HG02870 (cell line): ENCODE data around the gene HIBCH.
"Not testable (repeated sequence)": the region's sequence is repeated elsewhere in the genome, so short reads cannot be mapped to it uniquely, and the experiment has no call there.

Source experiments
- ATAC-seq: cut with Tn5 transposase; IDR thresholded peaks from one replicate; pipeline ENCODE4 v1.9.1; 2021; ENCODE audit warnings: mild to moderate bottlenecking, moderate library complexity; ENCODE audit not compliant: unreplicated experiment

HIBCH gene

GRCh38 chr2:190343536-190344275 lies 24.1 kb upstream of the HIBCH start, which contains the start of gene INPP1:
TSS of gene INPP1 (plus strand) at chr2:190343589. CDS start at chr2:190360103, 16,514 bp downstream.
- ATAC-seq, result peak; percentile 54

GRCh38 chr2:190343089-190343535 lies 23.5 kb upstream of the HIBCH start:
- ATAC-seq, result no peak

DNA sequence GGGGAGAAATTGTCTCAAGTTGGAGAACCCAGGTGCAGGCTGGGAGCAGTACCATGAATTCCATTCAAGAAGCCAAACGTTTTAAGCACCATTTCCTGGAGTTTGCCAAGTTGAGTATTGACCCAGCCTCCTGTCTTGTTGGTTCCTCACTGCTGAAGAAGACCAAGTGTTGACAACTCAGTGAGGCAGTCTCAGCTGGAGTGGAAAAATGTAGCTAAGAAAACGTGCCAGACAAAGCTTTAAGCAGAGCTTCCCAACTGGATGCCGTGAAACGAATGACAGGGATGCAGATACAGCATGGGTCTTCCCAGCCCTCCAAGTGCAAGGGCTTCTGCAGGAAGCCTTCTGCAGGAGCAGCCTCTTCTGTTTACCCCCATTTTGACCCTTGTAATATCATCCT lies 23.0 kb upstream of the HIBCH start:
- no peak for ATAC-seq

- no peak for ATAC-seq
Measured at GRCh38 chr2:190340369-190340768, 20.7 kb upstream of the HIBCH start.

DNA sequence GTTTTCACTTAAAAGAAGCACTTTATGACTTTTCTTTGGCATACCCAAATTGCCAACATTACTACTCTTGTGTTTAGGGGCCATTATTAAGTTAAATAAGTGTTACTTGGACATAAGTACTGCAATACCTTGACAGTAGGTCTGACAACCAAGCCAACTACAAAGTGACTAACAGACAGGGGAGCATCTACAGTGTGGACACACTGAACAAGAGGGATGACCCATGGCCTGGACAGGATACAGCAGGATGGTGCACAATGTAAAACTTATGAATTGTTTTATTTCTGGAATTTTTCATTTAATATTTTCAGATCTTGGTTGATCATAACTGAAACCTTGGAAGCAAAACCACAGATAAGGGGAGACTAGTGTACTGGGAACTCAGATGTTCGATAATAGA lies 19.8 kb upstream of the HIBCH start:
- no peak for ATAC-seq

GRCh38 chr2:190338453-190338852 lies 18.8 kb upstream of the HIBCH start:
- ATAC-seq, result no peak

- ATAC-seq, result no peak
Measured at GRCh38 chr2:190336420-190336819, 16.8 kb upstream of the HIBCH start.

- not testable (repeated sequence) for ATAC-seq
Measured at GRCh38 chr2:190335584-190335983, 16.0 kb upstream of the HIBCH start.

DNA sequence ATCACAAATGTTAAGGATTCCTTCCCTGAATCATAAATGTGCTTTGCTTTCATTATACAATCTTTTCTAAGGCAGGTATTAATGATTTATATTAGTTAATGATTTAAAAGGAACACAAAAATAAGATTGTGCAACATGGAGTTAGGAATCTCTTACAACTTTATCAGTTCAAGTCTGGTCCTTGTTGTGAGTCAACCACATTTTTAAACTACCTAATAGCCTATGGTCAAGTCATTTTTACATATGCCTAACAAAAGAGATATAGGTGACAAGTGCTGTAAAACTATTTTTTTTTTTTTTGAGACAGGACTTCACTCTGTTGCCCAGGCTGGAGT lies 15.6 kb upstream of the HIBCH start:
- no peak for ATAC-seq

GRCh38 chr2:190334479-190335224 lies 15.0 kb upstream of the HIBCH start:
- ATAC-seq, result no peak

DNA sequence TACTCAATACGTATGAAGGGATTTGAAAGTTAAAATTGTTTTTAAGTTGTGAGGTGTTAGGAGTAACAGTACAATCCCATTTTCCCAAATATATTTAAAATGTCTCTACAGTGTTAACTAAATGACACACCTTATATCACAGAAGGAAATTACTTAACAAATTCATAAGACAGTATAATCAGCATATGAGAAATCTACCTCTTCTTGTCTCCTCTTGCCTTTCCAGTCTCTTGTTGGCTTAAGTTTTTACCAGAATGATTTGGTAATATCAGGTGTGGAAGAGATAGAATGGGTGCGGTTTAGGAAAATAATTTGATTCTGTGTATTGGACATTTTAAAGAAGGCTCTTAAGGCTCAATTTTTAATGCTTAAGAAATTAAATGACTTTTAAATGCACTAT lies 14.3 kb upstream of the HIBCH start:
- no peak for ATAC-seq

DNA sequence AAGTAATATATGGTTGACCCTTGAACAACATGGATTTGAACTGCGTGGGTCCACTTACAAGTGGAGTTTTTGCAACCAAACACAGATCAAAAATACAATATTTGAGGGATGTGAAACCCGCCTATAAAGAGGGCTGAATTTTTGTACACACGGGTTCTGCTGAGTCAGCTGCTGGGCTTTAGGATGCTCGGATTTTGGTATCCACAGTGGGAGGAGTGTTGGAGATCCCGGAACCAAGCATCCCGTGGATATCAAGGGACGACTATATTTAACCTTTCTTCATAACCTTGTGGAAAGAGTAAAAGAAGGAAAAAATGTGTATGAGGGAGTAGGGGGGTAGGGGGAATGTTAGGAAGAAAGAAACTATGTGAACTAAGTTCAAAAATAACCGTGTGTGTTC lies 13.8 kb upstream of the HIBCH start:
- no peak for ATAC-seq

GRCh38 chr2:190328573-190329147 lies 9.0 kb upstream of the HIBCH start:
- no peak for ATAC-seq

- ATAC-seq, result no peak
Measured at GRCh38 chr2:190327867-190328572, 8.4 kb upstream of the HIBCH start.

DNA sequence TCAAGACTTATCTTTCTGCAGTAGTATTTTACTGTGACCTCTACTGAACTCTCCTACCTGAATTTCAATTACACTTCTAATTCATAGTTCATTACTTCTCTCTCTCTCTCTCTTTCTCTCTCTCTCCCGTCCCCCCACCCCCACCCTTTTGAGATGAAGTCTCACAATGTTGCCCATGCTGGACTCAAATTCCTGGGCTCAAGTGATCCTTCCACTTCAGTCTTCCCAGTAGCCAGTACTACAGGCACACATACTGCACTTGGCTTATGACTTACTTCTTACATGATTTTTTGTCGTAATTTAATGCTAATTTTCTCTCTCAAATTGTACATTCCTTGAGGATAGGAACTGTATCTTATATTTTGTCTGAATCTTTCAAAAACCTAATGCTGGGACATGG lies 6.0 kb upstream of the HIBCH start:
- no peak for ATAC-seq

GRCh38 chr2:190323406-190323805 lies 3.8 kb upstream of the HIBCH start:
- ATAC-seq, result no peak

DNA sequence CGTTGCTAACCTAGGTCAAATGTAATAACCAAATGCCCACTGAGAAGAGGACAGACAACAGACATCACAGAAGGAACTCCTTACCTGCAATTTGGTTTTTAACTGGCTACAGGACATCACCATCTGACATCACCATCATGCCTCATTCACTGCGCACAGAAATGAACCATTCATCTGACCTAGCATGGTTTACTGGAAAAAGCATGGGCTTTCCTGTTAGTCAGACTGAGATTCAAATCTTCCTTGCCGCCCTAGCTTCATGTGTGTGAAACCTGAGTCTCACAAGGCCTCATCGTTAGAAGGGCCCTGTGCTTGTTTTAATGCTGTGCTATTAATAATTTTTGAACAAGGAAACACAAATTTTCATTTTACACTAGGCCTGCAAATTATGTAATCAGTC lies 1.1 kb upstream of the HIBCH start:
- ATAC-seq, result peak; percentile 35

- ATAC-seq, result peak; percentile 24
Measured at GRCh38 chr2:190318931-190319554, 583 bp downstream of the HIBCH start.

DNA sequence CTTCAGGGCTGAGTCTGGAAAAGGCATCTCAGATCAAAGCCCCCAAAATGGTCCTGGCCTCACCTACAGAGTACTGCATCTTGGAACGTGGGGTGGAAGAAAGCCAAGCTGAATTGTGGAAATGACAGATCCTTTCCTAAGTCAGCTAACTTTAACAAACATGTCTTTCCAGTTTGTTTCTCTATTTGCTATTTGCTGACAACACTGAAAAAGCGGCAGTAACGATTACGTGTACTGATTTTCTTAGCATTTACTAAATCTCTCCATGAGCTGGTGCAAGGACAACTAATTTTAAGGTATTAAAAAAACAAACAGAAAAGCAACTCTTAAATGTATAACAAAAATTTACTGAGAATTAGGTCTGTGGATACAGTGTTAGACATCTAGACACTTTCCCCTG lies 1.1 kb downstream of the HIBCH start:
- no peak for ATAC-seq

- no peak for ATAC-seq
Measured at GRCh38 chr2:190315273-190315672, 4.4 kb downstream of the HIBCH start.

GRCh38 chr2:190313880-190314279 lies 5.7 kb downstream of the HIBCH start:
- no peak for ATAC-seq
